ENCODE results near the gene RIOX2.

The RIOX2 gene

GRCh38 chr3:97960993-97961766 lies 11.1 kb downstream of the RIOX2 start:
- no peak overlapping the region for H3K27ac ChIP-seq (replicated peaks)
- TF ChIP-seq REST (IDR thresholded peaks at IDR 0.05; ENCODE audit: insufficient replicate concordance, low read depth) (no peak), CTCF (IDR thresholded peaks at IDR 0.05; ENCODE audit: insufficient read depth, low read length) (no peak), SPI1 (IDR thresholded peaks at IDR 0.05; ENCODE audit: borderline replicate concordance, low read depth) (no peak), GABPA (IDR thresholded peaks at IDR 0.05; ENCODE audit: low read depth) (no peak), POLR2AphosphoS5 (IDR thresholded peaks at IDR 0.05; ENCODE audit: low read depth) (no peak)
- no peaks in the 10 kb centered on the region for H3K27me3 ChIP-seq (ENCODE audit: insufficient read depth, poor library complexity, severe bottlenecking)
- DNase-seq (ENCODE audit: low read depth in 1 of 2, low spot score in 1 of 2) = no peak
- H3K4me3 ChIP-seq (replicated peaks; ENCODE audit: insufficient read depth, low read length) = no peak overlapping the region

- Histone ChIP-seq H3K4me3 (replicated peaks; ENCODE audit: insufficient read depth, low read length) (no peak overlapping the region), H3K27me3 (ENCODE audit: insufficient read depth, poor library complexity, severe bottlenecking) (no peaks in the 10 kb centered on the region), H3K27ac (replicated peaks) (no peak overlapping the region)
- DNase-seq (ENCODE audit: low read depth in 1 of 2, low spot score in 1 of 2) = no peak
- TF ChIP-seq SPI1 (IDR thresholded peaks at IDR 0.05; ENCODE audit: borderline replicate concordance, low read depth) (no peak), GABPA (IDR thresholded peaks at IDR 0.05; ENCODE audit: low read depth) (no peak), REST (IDR thresholded peaks at IDR 0.05; ENCODE audit: insufficient replicate concordance, low read depth) (no peak), POLR2AphosphoS5 (IDR thresholded peaks at IDR 0.05; ENCODE audit: low read depth) (no peak), CTCF (IDR thresholded peaks at IDR 0.05; ENCODE audit: insufficient read depth, low read length) (no peak)
These were observed 11.7 kb downstream of the RIOX2 start for GRCh38 chr3:97960551-97960950.

- Histone ChIP-seq H3K27ac (replicated peaks) (no peak overlapping the region), H3K27me3 (ENCODE audit: insufficient read depth, poor library complexity, severe bottlenecking) (no peaks in the 10 kb centered on the region), H3K4me3 (replicated peaks; ENCODE audit: insufficient read depth, low read length) (no peak overlapping the region)
- TF ChIP-seq CTCF (IDR thresholded peaks at IDR 0.05; ENCODE audit: insufficient read depth, low read length) = no peak
- TF ChIP-seq POLR2AphosphoS5 (IDR thresholded peaks at IDR 0.05; ENCODE audit: low read depth) = no peak
- no peak for TF ChIP-seq SPI1 (IDR thresholded peaks at IDR 0.05; ENCODE audit: borderline replicate concordance, low read depth)
- no peak for TF ChIP-seq REST (IDR thresholded peaks at IDR 0.05; ENCODE audit: insufficient replicate concordance, low read depth)
- TF ChIP-seq GABPA (IDR thresholded peaks at IDR 0.05; ENCODE audit: low read depth) = no peak
- no peak for DNase-seq (ENCODE audit: low read depth in 1 of 2, low spot score in 1 of 2)
These were observed 12.4 kb downstream of the RIOX2 start for GRCh38 chr3:97959872-97960271.
